MM.1S (cell line): ENCODE measurements around the gene TMEM169.

Experiments
- DNase-seq: peaks from one replicate; pipeline ENCODE4 v3.0.0-alpha.2; 2015
- H2AFZ ChIP-seq: fragments of 300-600 bp; sonication (generic); 2 replicates; pipeline ENCODE4 v1.6.0; 2016; ENCODE audit warnings: antibody characterized with exemption, low read length
- H3F3A ChIP-seq: fragments of 300-600 bp; sonication (generic); 2 replicates; pipeline ENCODE4 v1.6.1; 2016; ENCODE audit warnings: mild to moderate bottlenecking, antibody characterized with exemption, low read length, moderate library complexity, mixed read lengths; ENCODE audit not compliant: insufficient read depth
- H3K27ac ChIP-seq: fragments of 300-600 bp; sonication (generic); 2 replicates; pipeline ENCODE4 v1.5.1; 2016; ENCODE audit warnings: mild to moderate bottlenecking, low read length
- H3K27me3 ChIP-seq: fragments of 300-600 bp; sonication (generic); replicated peaks from 2 replicates; pipeline ENCODE4 v1.6.0; 2016; ENCODE audit warnings: low read length; ENCODE audit not compliant: insufficient read depth
- H3K36me3 ChIP-seq: fragments of 300-600 bp; sonication (generic); replicated peaks from 2 replicates; pipeline ENCODE4 v1.6.1; 2016; ENCODE audit warnings: mild to moderate bottlenecking, low read length, mixed read lengths; ENCODE audit not compliant: insufficient read depth
- H3K4me1 ChIP-seq: fragments of 300-600 bp; sonication (generic); 2 replicates; pipeline ENCODE4 v1.6.1; 2016; ENCODE audit warnings: low read length, mixed read lengths
- H3K4me2 ChIP-seq: fragments of 300-600 bp; sonication (generic); 2 replicates; pipeline ENCODE4 v1.6.0; 2016; ENCODE audit warnings: low read depth, low read length
- H3K4me3 ChIP-seq: fragments of 300-600 bp; sonication (generic); 2 replicates; pipeline ENCODE4 v1.5.1; 2016; ENCODE audit warnings: low read length, mixed read lengths
- H3K79me2 ChIP-seq: fragments of 300-600 bp; sonication (generic); 2 replicates; pipeline ENCODE4 v1.6.1; 2016; ENCODE audit warnings: mixed run types, low read length, mixed read lengths
- H3K9ac ChIP-seq: fragments of 300-600 bp; sonication (generic); 2 replicates; pipeline ENCODE4 v1.6.1; 2016; ENCODE audit warnings: low read length, mixed read lengths
- H3K9me2 ChIP-seq: fragments of 300-600 bp; sonication (generic); replicated peaks from 2 replicates; pipeline ENCODE4 v1.6.1; 2016; ENCODE audit warnings: mild to moderate bottlenecking, low read length, mixed read lengths; ENCODE audit not compliant: insufficient read depth
- H3K9me3 ChIP-seq: fragments of 300-600 bp; sonication (generic); replicated peaks from 2 replicates; pipeline ENCODE4 v1.6.1; 2016; ENCODE audit warnings: mild to moderate bottlenecking, low read length, mixed read lengths; ENCODE audit not compliant: insufficient read depth
- H4K20me1 ChIP-seq: fragments of 300-600 bp; sonication (generic); 2 replicates; pipeline ENCODE4 v1.6.1; 2016; ENCODE audit warnings: mild to moderate bottlenecking, low read length, moderate library complexity, mixed read lengths; ENCODE audit not compliant: insufficient read depth
- CTCF ChIP-seq: fragments of 300-600 bp; sonication (generic); IDR thresholded peaks from 2 replicates; pipeline ENCODE4 v1.5.1; 2016; ENCODE audit warnings: antibody characterized with exemption, low read length, mixed read lengths
- EZH2 ChIP-seq: fragments of 300-600 bp; sonication (generic); optimal IDR thresholded peaks from 2 replicates; pipeline ENCODE3; 2017; ENCODE audit warnings: low read depth, mild to moderate bottlenecking, antibody characterized with exemption, low read length, mixed read lengths
- EZH2phosphoT487 ChIP-seq: fragments of 300-600 bp; sonication (generic); IDR thresholded peaks from 2 replicates; pipeline ENCODE4 v1.6.1; 2018; ENCODE audit warnings: antibody characterized with exemption, low read length

The TMEM169 gene

GRCh38 chr2:216130346-216130971, 48.7 kb downstream of the TMEM169 start:
- H3K27ac ChIP-seq, result no peak overlapping the region
- peaks cover 93% of the 10 kb centered on the region for H3K79me2 ChIP-seq
- H3K4me1 ChIP-seq, result no peaks in the 10 kb centered on the region
- H3F3A ChIP-seq, result peaks cover 3% of the 10 kb centered on the region; the same call in 1 of the 2 replicates
- TF ChIP-seq CTCF (0 out of 2 replicates have a peak, but pooled peaks have one; percentile 4), EZH2 (no peak), EZH2phosphoT487 (no peak)
- peaks cover 12% of the 10 kb centered on the region; the same call in 1 of the 2 replicates for H4K20me1 ChIP-seq
- no peaks in the 10 kb centered on the region for H3K9me3 ChIP-seq
- H3K4me2 ChIP-seq, result no peak overlapping the region
- no peaks in the 10 kb centered on the region for H3K27me3 ChIP-seq
- DNase-seq, result no peak
- H3K36me3 ChIP-seq, result peaks cover 62% of the 10 kb centered on the region
- H2AFZ ChIP-seq, result no peak overlapping the region
- no peak overlapping the region for H3K4me3 ChIP-seq
- H3K9me2 ChIP-seq, result no peaks in the 10 kb centered on the region
- H3K9ac ChIP-seq, result no peak overlapping the region

DNA sequence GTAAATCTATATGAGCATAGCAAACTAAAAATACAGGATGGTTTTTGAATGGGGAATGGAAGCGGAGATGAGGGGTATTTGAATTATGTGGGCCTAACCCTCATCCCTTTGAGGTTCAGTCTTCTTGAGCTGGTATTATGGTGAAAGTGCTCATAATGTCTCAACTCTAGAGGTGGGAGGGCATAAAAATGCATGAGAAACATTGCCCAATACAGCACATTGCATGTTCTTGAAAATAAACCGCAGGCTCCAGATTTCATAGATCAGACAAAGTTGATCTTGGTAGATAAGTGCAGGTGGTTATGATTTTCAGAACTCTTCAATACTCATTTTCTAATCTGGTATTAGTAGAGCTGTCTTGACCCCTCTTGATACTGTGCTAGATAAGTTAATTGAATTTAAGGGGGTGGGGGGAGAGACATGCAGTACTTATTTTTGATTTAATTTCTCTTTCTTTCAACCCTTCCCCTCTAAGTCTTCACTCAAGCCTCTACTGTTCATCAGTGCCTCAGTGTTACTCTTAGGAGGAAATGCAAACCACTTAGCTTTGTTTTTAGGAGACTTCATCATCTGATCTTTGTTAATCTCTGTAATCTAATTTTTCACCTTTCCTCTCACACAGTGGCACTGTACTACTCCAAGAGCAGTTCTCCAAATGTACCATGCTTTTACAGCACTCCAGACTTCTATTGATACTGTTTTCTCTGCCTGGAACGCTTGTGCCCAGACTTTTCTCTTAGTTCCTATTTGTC, 49.6 kb downstream of the TMEM169 start:
- Histone ChIP-seq H3K9me2 (no peaks in the 10 kb centered on the region), H3K27ac (no peak overlapping the region), H3K4me2 (no peak overlapping the region), H3K9me3 (no peaks in the 10 kb centered on the region), H3K4me3 (no peak overlapping the region), H2AFZ (no peak overlapping the region), H4K20me1 (peaks cover 12% of the 10 kb centered on the region; the same call in 1 of the 2 replicates), H3K36me3 (peaks cover 54% of the 10 kb centered on the region), H3F3A (peaks cover 1% of the 10 kb centered on the region; the same call in 1 of the 2 replicates), H3K4me1 (no peaks in the 10 kb centered on the region), H3K9ac (no peak overlapping the region), H3K27me3 (no peaks in the 10 kb centered on the region), H3K79me2 (peaks cover 90% of the 10 kb centered on the region)
- DNase-seq, result no peak
- TF ChIP-seq EZH2phosphoT487, result no peak
- TF ChIP-seq EZH2, result no peak
- TF ChIP-seq CTCF, result no peak

- Histone ChIP-seq H3K4me1 (no peaks in the 10 kb centered on the region), H3K4me3 (no peak overlapping the region), H3K9ac (no peak overlapping the region), H3K79me2 (peaks cover 89% of the 10 kb centered on the region), H3K27me3 (no peaks in the 10 kb centered on the region), H2AFZ (no peak overlapping the region), H3K9me3 (no peaks in the 10 kb centered on the region), H3F3A (peaks cover 6% of the 10 kb centered on the region; the same call in 1 of the 2 replicates), H4K20me1 (peaks cover 12% of the 10 kb centered on the region; the same call in 1 of the 2 replicates), H3K4me2 (no peak overlapping the region), H3K9me2 (no peaks in the 10 kb centered on the region), H3K36me3 (peaks cover 61% of the 10 kb centered on the region), H3K27ac (no peak overlapping the region)
- DNase-seq, result no peak
- TF ChIP-seq CTCF, result no peak
- TF ChIP-seq EZH2, result no peak
- TF ChIP-seq EZH2phosphoT487, result no peak
Measured at GRCh38 chr2:216132585-216132984, 50.9 kb downstream of the TMEM169 start.
